GM10266 (cell line): ENCODE results near the gene RAB3IL1.

Experiments used
- DNase-seq: peaks from one replicate; pipeline ENCODE4 v3.0.0; 2012; ENCODE audit errors: extremely low spot score
- CTCF ChIP-seq: IDR thresholded peaks from 2 replicates; pipeline ENCODE4 v1.5.1; 2012; ENCODE audit warnings: mild to moderate bottlenecking, low read depth; ENCODE audit not compliant: control insufficient read depth, insufficient read depth; ENCODE audit errors: missing control alignments

RAB3IL1 gene

GRCh38 chr11:61893981-61894380 lies 23.4 kb downstream of the RAB3IL1 start:
- no peak for TF ChIP-seq CTCF
- no peak for DNase-seq

- TF ChIP-seq CTCF = no peak
- DNase-seq = no peak
These were observed 25.3 kb downstream of the RAB3IL1 start for GRCh38 chr11:61892085-61892370.

- peak; percentile 88 for DNase-seq
- peak; percentile 7 for TF ChIP-seq CTCF
These were observed 25.9 kb downstream of the RAB3IL1 start, which contains the start of gene FADS3 for GRCh38 chr11:61891331-61892084. Gene FADS3 (minus strand): TSS chr11:61891545. CDS start chr11:61891381, 164 bp downstream.

GRCh38 chr11:61890529-61891330 lies 26.6 kb downstream of the RAB3IL1 start:
- DNase-seq = no peak
- TF ChIP-seq CTCF = no peak

- no peak for DNase-seq
- no peak for TF ChIP-seq CTCF
These were observed 27.5 kb downstream of the RAB3IL1 start for GRCh38 chr11:61889831-61890230.

GRCh38 chr11:61888590-61888989 lies 28.8 kb downstream of the RAB3IL1 start:
- DNase-seq = no peak
- TF ChIP-seq CTCF = no peak
